IPS-18a (cell line): ENCODE data around the gene ACOT11.

ENCODE experiments used
- H3K27ac ChIP-seq: one replicate; pipeline ENCODE4 v1.5.1; 2013; ENCODE audit warnings: low read length
- H3K27me3 ChIP-seq: one replicate; pipeline ENCODE4 v1.6.1; 2013; ENCODE audit warnings: mild to moderate bottlenecking, low read length; ENCODE audit not compliant: control insufficient read depth, insufficient read depth
- H3K36me3 ChIP-seq: one replicate; pipeline ENCODE4 v1.6.1; 2013; ENCODE audit warnings: low read depth, low read length; ENCODE audit not compliant: control insufficient read depth
- H3K4me1 ChIP-seq: one replicate; pipeline ENCODE4 v1.6.1; 2013; ENCODE audit warnings: low read depth, low read length; ENCODE audit not compliant: control insufficient read depth
- H3K4me3 ChIP-seq: one replicate; pipeline ENCODE4 v1.5.1; 2013; ENCODE audit warnings: low read length
- H3K9ac ChIP-seq: one replicate; pipeline ENCODE4 v1.6.1; 2013; ENCODE audit warnings: mild to moderate bottlenecking, low read length, moderate library complexity
- H3K9me3 ChIP-seq: one replicate; pipeline ENCODE4 v1.6.1; 2013; ENCODE audit warnings: low read depth, low read length; ENCODE audit not compliant: control insufficient read depth

The ACOT11 gene

DNA sequence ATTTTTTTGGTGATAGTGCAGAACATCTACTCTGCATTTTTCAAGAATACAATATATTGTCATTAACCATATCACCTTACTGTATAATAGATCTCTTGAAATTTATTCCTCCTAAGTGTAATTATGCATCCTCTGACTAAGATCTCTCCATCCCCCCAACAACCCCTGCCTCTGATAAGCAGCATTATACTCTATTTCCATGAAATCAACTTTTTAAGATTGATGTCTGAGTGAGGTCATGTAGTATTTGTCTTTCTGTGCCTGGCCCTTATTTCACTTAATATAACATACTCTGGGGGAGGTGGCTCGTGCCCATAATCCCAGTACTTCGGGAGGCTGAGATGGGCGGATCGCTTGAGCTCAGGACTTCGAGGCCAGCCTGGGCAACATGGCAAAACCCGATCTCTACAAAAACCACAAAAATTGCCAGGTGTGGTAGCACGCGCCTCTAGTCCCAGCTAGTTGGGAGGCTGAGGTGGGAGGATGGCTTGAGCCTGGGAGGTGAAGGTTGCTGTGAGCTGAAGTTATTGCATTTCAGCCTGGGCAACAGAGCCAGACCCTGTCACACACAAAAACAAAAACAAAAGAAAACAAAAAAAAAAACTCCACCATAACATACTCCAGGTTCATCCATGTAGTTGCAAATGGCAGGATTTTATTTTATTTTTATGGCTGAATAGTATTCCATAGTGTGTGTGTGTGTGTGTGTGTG is 5.7 kb downstream of the ACOT11 start:
- no peak overlapping the region for H3K27ac ChIP-seq
- H3K4me1 ChIP-seq: no peaks in the 10 kb centered on the region
- H3K27me3 ChIP-seq: no peaks in the 10 kb centered on the region
- no peak overlapping the region for H3K4me3 ChIP-seq
- H3K36me3 ChIP-seq: no peaks in the 10 kb centered on the region
- no peaks in the 10 kb centered on the region for H3K9me3 ChIP-seq
- no peak overlapping the region for H3K9ac ChIP-seq

GRCh38 chr1:54556110-54556509 is 8.1 kb downstream of the ACOT11 start:
- no peaks in the 10 kb centered on the region for H3K4me1 ChIP-seq

DNA sequence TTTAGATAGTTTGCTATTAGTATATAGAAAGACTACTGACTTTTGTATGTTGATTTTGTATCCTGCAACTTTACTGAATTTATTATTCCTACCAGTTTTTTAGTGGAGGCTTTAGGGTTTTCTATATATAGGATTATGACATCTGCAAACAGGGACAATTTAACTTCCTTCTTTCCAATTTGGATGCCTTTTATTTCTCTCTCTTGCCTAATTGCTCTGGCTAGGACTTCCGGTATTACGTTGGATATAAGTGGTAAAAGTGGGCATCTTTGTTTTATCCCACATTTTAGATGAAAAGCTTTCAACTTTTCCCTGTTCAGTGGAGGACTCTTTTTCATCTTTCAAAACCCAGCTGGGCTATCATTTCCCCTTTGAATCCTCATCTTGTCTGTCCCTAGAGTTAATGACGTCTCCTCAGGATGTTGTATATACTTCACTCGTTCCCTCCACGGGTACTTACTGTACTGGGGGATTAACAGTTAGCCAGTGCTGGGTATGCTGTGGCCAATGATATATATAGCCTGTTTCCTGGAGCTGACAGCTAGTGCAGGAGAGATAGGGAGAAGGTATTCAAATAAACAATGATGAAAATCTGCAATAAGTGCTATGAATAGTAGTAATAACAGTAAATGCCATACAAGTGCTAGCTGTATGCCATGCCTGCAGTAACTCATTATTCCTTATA is 9.8 kb downstream of the ACOT11 start:
- Histone ChIP-seq H3K9ac (no peak overlapping the region), H3K36me3 (no peaks in the 10 kb centered on the region), H3K4me1 (no peaks in the 10 kb centered on the region), H3K9me3 (no peaks in the 10 kb centered on the region), H3K4me3 (no peak overlapping the region), H3K27ac (no peak overlapping the region), H3K27me3 (no peaks in the 10 kb centered on the region)

More at GRCh38 chr1:54556110-54556509, 8.1 kb downstream of the ACOT11 start:
- Histone ChIP-seq H3K27me3 (no peaks in the 10 kb centered on the region), H3K9ac (no peak overlapping the region), H3K27ac (no peak overlapping the region), H3K36me3 (no peaks in the 10 kb centered on the region), H3K4me3 (no peak overlapping the region), H3K9me3 (no peaks in the 10 kb centered on the region)

- H3K27me3 ChIP-seq: no peaks in the 10 kb centered on the region
- H3K4me1 ChIP-seq: no peaks in the 10 kb centered on the region
- H3K27ac ChIP-seq: no peak overlapping the region
- no peaks in the 10 kb centered on the region for H3K9me3 ChIP-seq
- no peaks in the 10 kb centered on the region for H3K36me3 ChIP-seq
- no peak overlapping the region for H3K9ac ChIP-seq
- H3K4me3 ChIP-seq: no peak overlapping the region
Measured at GRCh38 chr1:54558434-54559030, 10.5 kb downstream of the ACOT11 start.

DNA sequence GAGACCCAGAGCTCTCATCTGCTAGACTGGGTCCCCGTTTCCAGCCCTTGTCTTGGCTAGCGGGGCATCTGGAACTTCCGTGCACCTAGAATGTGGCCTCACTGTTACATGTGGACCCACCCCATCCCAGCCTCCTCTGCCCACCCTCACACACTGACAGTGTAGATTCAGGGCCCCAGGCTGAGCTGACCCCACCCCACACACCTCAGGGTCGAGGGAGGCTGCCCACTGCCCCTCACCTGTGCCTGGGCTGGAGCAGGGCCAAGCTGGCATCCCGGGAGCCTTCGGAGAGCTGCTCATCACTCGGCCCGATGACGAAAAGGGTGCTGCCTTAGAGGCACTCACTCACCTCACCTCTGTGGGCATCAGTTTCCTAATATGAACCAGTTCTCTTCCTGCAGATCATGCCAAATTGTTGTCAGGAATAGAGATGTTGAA is 11.1 kb downstream of the ACOT11 start:
- Histone ChIP-seq H3K36me3 (no peaks in the 10 kb centered on the region), H3K9ac (no peak overlapping the region), H3K4me1 (no peaks in the 10 kb centered on the region), H3K4me3 (no peak overlapping the region), H3K9me3 (no peaks in the 10 kb centered on the region), H3K27ac (no peak overlapping the region), H3K27me3 (no peaks in the 10 kb centered on the region)

GRCh38 chr1:54559771-54560231 is 11.8 kb downstream of the ACOT11 start:
- no peak overlapping the region for H3K27ac ChIP-seq

DNA sequence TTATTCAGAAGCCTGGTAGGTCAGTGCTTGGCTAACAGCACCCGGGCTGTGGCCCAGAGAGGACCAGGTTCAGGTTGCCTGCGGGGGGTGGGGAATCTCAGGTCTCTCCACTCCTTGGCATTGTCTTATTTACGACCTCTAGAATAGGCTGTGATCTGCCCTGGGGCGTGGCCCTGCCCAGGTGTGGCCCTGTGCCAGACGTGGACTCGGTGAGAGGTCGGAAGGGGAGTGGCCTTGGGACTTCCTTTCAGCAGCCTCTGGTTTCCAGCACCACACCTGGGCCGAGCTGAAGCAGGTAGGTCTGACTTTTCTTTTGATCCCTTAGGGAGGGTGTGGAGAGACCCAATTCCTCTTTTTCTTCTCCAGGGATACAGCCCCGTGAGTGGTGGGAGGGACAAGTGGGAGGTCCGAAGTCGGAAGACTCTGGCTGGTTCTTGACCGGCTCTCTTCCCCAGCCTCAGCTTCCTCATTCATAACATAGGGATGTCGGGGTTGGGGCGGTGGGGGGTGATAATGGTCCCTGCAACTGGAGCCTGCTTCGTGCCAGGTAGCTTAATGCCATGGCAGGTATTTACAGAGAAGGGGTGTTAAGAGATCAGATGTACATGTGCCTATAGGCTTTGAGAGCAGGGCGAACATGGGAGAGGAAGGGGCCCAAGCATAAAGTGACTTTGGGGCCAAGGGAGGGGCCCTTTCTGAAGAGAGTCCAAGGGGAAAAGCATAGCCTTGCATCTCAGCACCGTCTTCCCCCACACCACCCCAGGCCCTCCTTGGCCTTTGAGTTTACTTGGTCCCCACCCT is 16.5 kb downstream of the ACOT11 start:
- H3K4me1 ChIP-seq: peaks cover 5% of the 10 kb centered on the region
- H3K9ac ChIP-seq: no peak overlapping the region
- H3K36me3 ChIP-seq: no peaks in the 10 kb centered on the region
- no peaks in the 10 kb centered on the region for H3K9me3 ChIP-seq
- H3K27ac ChIP-seq: no peak overlapping the region
- no peak overlapping the region for H3K4me3 ChIP-seq
- H3K27me3 ChIP-seq: no peaks in the 10 kb centered on the region

More at GRCh38 chr1:54559771-54560231, 11.8 kb downstream of the ACOT11 start:
- Histone ChIP-seq H3K4me3 (no peak overlapping the region), H3K9me3 (no peaks in the 10 kb centered on the region), H3K9ac (no peak overlapping the region), H3K27me3 (no peaks in the 10 kb centered on the region), H3K36me3 (no peaks in the 10 kb centered on the region), H3K4me1 (peaks cover 3% of the 10 kb centered on the region)

GRCh38 chr1:54565113-54565501 is 17.1 kb downstream of the ACOT11 start:
- H3K27ac ChIP-seq: no peak overlapping the region
- H3K36me3 ChIP-seq: no peaks in the 10 kb centered on the region
- H3K4me1 ChIP-seq: peaks cover 11% of the 10 kb centered on the region
- H3K9me3 ChIP-seq: no peaks in the 10 kb centered on the region
- H3K9ac ChIP-seq: no peak overlapping the region
- H3K4me3 ChIP-seq: no peak overlapping the region
- H3K27me3 ChIP-seq: no peaks in the 10 kb centered on the region

- peaks cover 19% of the 10 kb centered on the region for H3K4me1 ChIP-seq
- H3K27ac ChIP-seq: no peak overlapping the region
- H3K9me3 ChIP-seq: no peaks in the 10 kb centered on the region
- H3K27me3 ChIP-seq: no peaks in the 10 kb centered on the region
- no peak overlapping the region for H3K9ac ChIP-seq
- H3K36me3 ChIP-seq: no peaks in the 10 kb centered on the region
- no peak overlapping the region for H3K4me3 ChIP-seq
Measured at GRCh38 chr1:54566438-54567141, 18.6 kb downstream of the ACOT11 start.

DNA sequence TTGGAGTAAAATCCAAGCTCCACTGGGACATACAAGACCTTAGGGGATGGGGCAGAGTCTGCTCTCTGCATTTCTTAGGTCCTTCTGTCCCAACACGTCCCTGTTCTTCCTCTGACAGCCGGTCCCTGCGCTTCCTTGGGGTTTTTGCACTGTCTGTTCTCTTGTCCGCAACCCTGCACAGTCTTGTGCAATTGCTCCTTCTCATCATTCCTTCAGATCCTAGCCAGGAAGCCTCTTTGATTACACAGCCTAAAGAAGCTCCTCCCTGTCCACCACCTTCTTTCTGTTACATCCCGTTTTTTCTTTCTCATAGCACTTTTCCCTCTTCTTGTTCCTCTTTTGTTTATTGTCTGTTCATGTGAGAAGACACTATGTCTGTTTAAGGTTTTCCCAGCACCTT is 19.9 kb downstream of the ACOT11 start:
- Histone ChIP-seq H3K36me3 (no peaks in the 10 kb centered on the region), H3K9ac (no peak overlapping the region), H3K9me3 (no peaks in the 10 kb centered on the region), H3K27ac (no peak overlapping the region), H3K4me1 (peaks cover 21% of the 10 kb centered on the region), H3K27me3 (no peaks in the 10 kb centered on the region), H3K4me3 (no peak overlapping the region)

- H3K4me3 ChIP-seq: no peak overlapping the region
- no peaks in the 10 kb centered on the region for H3K36me3 ChIP-seq
- H3K27ac ChIP-seq: no peak overlapping the region
- H3K9me3 ChIP-seq: no peaks in the 10 kb centered on the region
- peaks cover 19% of the 10 kb centered on the region for H3K4me1 ChIP-seq
- H3K27me3 ChIP-seq: no peaks in the 10 kb centered on the region
- peak overlapping the region; percentile 2 for H3K9ac ChIP-seq
Measured at GRCh38 chr1:54569339-54569738, 21.3 kb downstream of the ACOT11 start.
